ENCODE data around the gene TNNC1.

GRCh38 chr3:52422669-52423068, 31.2 kb downstream of the TNNC1 start:
- no peak for TF ChIP-seq CTCF (IDR thresholded peaks at IDR 0.05 in 4 of 5, conservative IDR thresholded peaks at IDR 0.05 in 1 of 5)
- TF ChIP-seq POLR2A (IDR thresholded peaks at IDR 0.05), result no peak
